Midbrain (tissue), 1 donor: ENCODE measurements around the gene ADAM10.

Experiments
- DNase-seq: peaks from one replicate; lab custom pipeline; 2025; lab: John Stamatoyannopoulos, UW

ADAM10 gene

DNA sequence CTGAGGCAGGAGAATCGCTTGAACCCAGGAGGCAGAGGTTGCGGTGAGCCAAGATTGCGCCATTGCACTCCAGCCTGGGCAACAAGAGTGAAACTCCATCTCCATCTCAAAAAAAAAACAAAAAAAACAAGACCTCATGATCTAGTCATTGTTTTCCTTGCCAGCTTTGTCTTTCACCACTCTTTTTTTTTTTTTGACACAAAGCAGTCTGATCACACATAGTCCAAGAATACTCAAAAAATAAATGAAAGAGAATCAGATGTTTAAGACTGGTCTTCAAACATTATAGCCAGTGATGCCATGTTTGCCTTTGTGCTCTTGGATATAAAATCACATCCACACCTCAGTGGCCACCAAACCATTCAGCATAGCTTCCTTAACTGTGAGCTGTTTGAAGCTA lies 5.8 kb upstream of the ADAM10 start:
- DNase-seq: no peak

- DNase-seq: no peak
Observed at GRCh38 chr15:58752716-58753115, 3.2 kb upstream of the ADAM10 start.

DNA sequence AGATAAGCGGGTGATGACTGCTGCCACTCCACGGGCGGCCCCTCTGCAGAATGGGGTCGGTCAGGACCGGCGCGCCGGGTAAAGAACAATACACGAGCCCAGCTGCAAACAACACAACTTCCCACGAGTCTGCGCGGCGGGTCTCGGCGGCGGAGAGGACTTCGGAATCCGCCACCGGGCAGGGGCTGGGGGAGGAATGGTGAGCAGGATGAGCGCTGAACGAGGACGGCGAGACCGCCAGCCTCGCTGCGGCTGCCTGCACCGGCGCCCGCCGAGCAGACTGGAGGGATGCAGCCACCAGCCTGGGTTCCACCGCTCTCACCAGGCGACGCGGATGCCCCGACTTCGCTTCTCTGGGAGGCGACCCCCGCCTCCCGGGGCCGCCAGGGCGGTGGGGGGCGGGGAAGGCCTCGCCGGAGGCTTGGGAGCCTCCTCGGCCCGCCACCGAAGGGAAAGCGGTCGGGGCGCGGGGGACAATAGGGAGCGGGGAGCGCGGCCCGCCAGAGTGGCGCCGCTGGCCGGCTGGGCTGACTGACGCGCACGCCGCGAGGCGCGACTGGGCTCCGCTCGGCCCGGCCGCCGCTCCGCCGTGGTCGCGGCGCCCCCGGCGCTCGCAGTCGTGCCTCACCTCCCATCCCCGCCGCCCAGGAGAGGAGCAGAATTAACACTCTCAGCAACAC lies 515 bp downstream of the ADAM10 start:
- DNase-seq: peak; percentile 57

DNA sequence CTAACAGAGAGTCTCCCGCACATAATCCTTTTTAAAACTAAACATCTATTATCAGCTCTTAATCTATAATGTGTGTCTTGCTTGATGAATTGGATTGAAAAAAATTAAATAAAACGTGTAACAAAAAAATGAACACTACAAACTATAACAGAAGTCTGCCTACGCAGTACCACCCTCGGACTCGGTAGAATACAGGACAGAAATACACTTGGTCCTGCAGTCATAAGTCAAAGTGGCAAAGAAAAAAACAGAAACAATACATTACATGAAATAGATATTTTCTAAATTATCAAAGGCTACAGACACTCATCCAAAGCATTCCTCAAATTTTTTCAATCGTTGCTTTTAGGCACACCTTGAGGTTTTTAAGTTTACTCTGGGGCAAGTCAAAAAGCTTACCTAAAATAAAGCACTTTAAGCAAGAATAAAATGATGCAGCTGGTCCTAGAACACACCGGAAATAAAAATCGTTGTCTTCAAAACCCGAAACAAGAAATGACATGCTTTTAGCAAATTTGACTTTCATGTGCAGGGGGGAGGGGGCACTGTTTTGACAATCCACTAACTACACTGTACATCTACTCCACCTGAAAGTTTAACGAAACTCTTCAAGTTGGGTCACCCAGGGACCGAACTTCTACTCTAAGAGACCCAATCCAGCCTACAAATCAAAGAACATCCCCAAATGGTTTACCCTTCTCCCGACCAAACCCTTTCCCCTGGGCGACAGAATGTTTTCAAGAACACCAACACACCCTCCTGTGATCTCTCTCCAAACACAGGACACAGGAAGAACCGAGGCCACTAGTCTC lies 1.3 kb downstream of the ADAM10 start:
- peak; percentile 36 for DNase-seq

GRCh38 chr15:58746174-58746573 lies 3.3 kb downstream of the ADAM10 start:
- DNase-seq: no peak

- no peak for DNase-seq
Observed at GRCh38 chr15:58742819-58743502, 6.5 kb downstream of the ADAM10 start.

GRCh38 chr15:58742022-58742813 lies 7.3 kb downstream of the ADAM10 start:
- DNase-seq: no peak

GRCh38 chr15:58741032-58741431 lies 8.5 kb downstream of the ADAM10 start:
- no peak for DNase-seq

DNA sequence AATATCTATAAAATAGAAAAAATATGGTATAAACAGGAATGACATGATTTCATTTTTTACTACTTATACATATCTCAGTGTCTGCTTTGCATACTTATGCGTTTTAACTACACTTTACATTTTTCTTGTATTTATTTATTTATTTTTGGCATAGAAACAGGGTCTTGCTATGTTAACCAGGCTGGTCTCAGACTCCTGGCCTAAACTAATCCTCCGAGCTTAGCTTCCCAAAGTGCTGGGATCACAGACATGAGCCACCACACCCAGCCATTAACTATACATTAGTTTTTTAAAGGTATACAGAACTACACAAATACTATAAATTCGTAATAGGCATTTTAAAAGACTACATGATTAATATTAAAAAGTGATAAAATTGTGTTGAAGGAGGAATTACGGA lies 9.1 kb downstream of the ADAM10 start:
- DNase-seq: no peak

DNA sequence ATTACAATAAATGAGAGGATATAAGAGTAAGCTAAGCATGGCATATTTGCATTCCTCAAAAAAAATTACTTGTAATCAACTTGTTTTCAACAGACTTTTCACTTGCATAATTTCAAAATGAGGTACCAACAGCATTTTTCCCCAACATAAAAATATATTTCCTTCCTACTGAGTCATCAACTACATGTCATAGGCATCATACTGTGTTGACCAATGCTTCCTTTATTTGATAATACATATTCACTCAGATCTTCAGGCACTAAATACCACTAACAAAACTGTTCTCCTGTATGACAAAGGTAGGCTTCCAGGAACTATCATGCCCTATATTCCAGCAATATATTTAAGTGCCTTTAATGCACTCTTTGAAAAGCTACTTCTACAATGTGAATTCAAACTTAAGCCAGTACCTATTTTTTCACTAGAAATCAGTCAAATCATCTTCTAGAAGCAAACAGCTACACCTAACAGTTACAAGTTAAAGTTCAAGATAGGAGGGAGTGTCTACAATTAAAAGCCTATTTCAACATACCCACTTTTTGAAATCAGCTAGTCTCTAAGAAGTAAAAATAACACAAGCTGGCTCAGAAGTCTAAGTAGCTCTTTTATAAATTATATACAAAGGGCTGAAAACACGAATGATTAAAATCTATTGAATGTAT lies 11.3 kb downstream of the ADAM10 start:
- DNase-seq: no peak

GRCh38 chr15:58737298-58737697 lies 12.2 kb downstream of the ADAM10 start:
- no peak for DNase-seq

GRCh38 chr15:58736018-58736643 lies 13.4 kb downstream of the ADAM10 start:
- DNase-seq: no peak

DNA sequence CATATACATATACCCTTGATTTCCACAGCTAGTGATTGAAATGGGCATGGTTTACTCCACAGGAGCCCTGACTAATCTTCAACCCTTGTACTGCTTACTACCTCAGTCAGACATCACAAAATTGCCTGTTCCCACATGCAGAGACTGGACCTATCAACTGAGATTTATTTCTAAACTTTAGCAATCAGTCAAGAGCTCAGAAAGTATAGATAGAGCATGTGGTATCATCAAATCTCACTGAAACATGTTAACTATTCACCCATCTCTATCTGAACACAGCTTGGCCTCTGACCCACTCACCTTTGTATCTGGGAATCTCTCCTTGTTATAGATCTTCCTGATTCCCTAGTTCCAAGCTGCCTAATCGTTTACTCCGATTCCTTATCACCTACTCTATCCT lies 14.6 kb downstream of the ADAM10 start:
- DNase-seq: no peak

DNA sequence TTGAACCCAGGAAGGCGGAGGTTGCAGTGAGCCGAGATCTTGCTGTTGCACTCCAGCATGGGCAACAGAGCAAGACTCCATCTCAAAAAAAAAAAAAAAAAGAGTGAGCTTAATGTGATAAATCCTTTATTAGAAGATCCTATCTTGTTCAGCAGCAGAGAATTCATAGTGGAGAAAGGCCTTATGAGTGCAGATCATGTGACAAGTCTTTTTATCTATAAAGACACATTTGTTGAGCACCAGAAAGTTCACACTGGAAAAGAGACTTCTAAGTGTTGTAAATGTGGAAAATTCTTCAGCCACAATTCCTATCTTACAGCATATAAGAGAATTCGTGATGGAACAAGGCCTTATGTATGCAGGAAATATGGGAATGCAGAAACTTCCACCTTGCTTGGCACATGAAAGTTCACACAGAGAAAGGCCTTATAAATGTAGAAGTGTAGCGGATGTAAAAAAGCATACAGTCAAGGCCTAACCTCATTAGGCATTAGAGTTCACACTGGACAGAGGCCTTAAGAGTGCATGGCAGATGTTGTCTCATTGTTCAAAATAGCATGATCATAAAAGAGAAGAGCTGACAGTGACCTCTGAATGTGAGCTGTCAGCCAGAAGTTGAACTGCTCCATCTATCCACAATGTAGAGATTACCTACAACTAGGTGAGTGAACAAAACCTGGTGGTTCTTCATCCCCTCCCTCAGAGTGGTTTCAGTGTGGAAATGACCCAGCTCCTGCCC lies 16.7 kb downstream of the ADAM10 start:
- no peak for DNase-seq

GRCh38 chr15:58731756-58732535 lies 17.6 kb downstream of the ADAM10 start:
- no peak for DNase-seq

DNA sequence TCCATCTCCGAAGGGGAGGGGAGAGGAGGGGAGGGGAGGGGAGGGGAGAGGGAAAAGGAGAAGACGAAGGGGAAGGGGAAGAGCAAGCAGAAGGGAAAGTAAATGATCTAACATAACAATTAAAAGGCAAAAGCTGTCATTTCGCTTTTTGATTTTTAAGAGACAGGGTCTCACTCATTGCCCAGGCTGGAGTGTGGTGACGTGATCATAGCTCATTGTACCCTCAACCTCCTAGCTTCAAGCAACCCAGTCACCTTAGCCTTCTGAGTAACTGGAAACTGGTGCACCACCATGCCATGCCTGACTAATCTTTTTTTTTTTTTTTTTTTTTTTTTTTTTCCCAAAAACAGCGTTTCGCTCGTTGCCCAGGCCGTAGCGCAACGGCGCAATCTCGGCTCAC lies 22.6 kb downstream of the ADAM10 start:
- DNase-seq: no peak

DNA sequence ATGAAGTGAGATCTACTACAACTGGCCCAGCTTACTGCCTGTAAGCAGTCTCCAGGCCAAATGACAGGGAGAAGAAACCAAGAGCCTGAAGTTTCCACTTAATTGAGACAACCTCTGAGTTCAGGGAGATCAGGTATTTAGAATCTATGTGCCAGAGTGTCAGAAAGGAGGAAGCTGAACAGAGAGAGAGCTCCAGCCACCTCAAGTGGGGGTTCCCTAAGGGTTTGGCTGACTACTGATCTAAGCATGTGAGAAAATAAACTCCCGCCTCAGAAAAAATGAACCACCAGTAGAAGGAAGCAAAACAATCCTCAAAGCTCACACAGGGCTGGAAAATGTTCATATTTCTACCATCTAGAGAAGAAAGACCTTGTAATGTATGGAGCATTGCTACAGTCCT lies 25.0 kb downstream of the ADAM10 start:
- no peak for DNase-seq

- no peak for DNase-seq
Observed at GRCh38 chr15:58717357-58717756, 32.1 kb downstream of the ADAM10 start.

DNA sequence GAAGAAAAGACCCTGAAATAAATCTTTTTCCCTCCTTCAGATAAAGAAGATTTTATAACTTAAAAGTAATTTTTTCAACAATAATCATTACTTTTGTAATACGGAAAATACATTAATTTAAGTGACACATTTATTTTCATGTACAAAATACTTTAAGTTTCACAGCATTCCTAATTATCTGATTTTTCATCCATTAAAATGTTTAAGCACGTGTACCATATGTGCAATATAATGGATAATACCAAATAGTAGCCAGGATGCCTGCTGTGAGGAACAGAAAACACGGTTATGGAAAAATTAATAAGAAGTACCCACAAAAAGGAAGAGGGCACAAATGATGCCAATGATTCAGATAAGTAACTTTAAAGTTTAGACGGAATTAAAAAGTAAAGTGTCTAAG lies 33.5 kb downstream of the ADAM10 start:
- no peak for DNase-seq
